HCT116 (cell line): ENCODE measurements around the gene LGALS12. TPM values are rescaled to one million over a fixed set of nuclear protein-coding genes. Genes with fewer than 3 reads are reported as not detected.

Experiments used
- ATAC-seq: fragments of 200-7000 bp; cut with Tn5 transposase; 2 replicates; pipeline ENCODE4 v1.9.1; 2020; ENCODE audit warnings: mild to moderate bottlenecking, moderate library complexity
- BruUV-seq: library from RNA; stranded (reverse); fragments of 400-500 nt; replicated peaks from 2 replicates; lab custom pipeline; 2021; lab: Mats Ljungman, UMichigan
- CTCF ChIA-PET: fragments of 300-600 bp; sonication (Branson Sonifier 250); formaldehyde crosslinking; loops from one replicate; lab custom pipeline; 2021; ENCODE audit warnings: antibody characterized with exemption; lab: Charles Lee
- POLR2A ChIA-PET: fragments of 300-600, 350-600 bp; sonication (Branson Sonifier 250); formaldehyde crosslinking; loops from one replicate; lab custom pipeline; 2021; ENCODE audit warnings: antibody characterized with exemption; lab: Charles Lee
- RAD21 ChIA-PET, 2 experiments: fragments of 300-600 bp; sonication (Branson Sonifier 250); formaldehyde crosslinking; loops; one replicate each; lab custom pipeline; 2023; ENCODE audit warnings: low total read pairs in 2 of 2; ENCODE audit not compliant: uncharacterized antibody in 2 of 2, unreplicated experiment in 2 of 2, low non-redundant PET in 1 of 2; lab: Charles Lee
- DNase-seq: peaks from one replicate; pipeline ENCODE4 v3.0.0-alpha.2; 2010; ENCODE audit warnings: low read depth, low spot score
- H2AFZ ChIP-seq: fragments of 200-600 bp; shearing (Covaris generic), sonication (generic); 2 replicates; pipeline ENCODE4 v1.6.1; 2017; ENCODE audit warnings: low read depth, mixed run types, mixed read lengths, antibody characterized with exemption, low read length; ENCODE audit not compliant: poor library complexity, severe bottlenecking
- H3K27ac ChIP-seq: 2 replicates; pipeline ENCODE4 v1.5.1; 2012; ENCODE audit warnings: low read depth, low read length
- H3K27me3 ChIP-seq: fragments of 200-600 bp; sonication (generic); 2 replicates; pipeline ENCODE4 v1.6.1; 2016; ENCODE audit warnings: mixed run types, low read length, mixed read lengths; ENCODE audit not compliant: insufficient read depth
- H3K36me3 ChIP-seq, 2 experiments: fragments of 200-500 bp in 1 of 2; fragments of 200-600 bp in 1 of 2; sonication (Bioruptor generic) in 1 of 2; sonication (generic) in 1 of 2; 2 replicates each; pipeline versions ENCODE4 v1.5.1 to v1.6.1; 2014 to 2016; ENCODE audit warnings: low read length in 2 of 2, inconsistent platforms in 1 of 2, mixed read lengths in 1 of 2, mixed run types in 1 of 2; ENCODE audit not compliant: insufficient read depth in 2 of 2, control insufficient read depth in 1 of 2
- H3K4me1 ChIP-seq, 2 experiments: fragments of 200-600 bp in 1 of 2; sonication (generic) in 1 of 2; 2 replicates each; pipeline versions ENCODE4 v1.5.1 to v1.6.1; 2012 to 2017; ENCODE audit warnings: low read length in 2 of 2, inconsistent platforms in 1 of 2, mild to moderate bottlenecking in 1 of 2, mixed read lengths in 1 of 2, mixed run types in 1 of 2, moderate library complexity in 1 of 2; ENCODE audit not compliant: insufficient read depth in 2 of 2, control insufficient read depth in 1 of 2
- H3K4me2 ChIP-seq: fragments of 200-600 bp; sonication (generic); 2 replicates; pipeline ENCODE4 v1.6.1; 2017; ENCODE audit warnings: mixed run types, low read length, mixed read lengths
- H3K4me3 ChIP-seq, 2 experiments: fragments of 200-600 bp in 1 of 2; sonication (generic) in 1 of 2; replicated peaks in 1 of 2; 2 replicates each; pipeline ENCODE4 v1.5.1; 2011 to 2016; ENCODE audit warnings: low read length in 2 of 2, control low read depth in 1 of 2, low read depth in 1 of 2, mild to moderate bottlenecking in 1 of 2, mixed read lengths in 1 of 2, mixed run types in 1 of 2
- H3K79me2 ChIP-seq: fragments of 200-600 bp; sonication (generic); 2 replicates; pipeline ENCODE4 v1.6.1; 2017; ENCODE audit warnings: mild to moderate bottlenecking, mixed run types, low read length, moderate library complexity, mixed read lengths; ENCODE audit not compliant: insufficient read depth
- H3K9ac ChIP-seq: fragments of 200-600 bp; sonication (generic); 2 replicates; pipeline ENCODE4 v1.6.1; 2016; ENCODE audit warnings: low read length, mixed read lengths
- H3K9me2 ChIP-seq: fragments of 200-600 bp; sonication (generic), shearing (Covaris generic); 2 replicates; pipeline ENCODE4 v1.6.1; 2017; ENCODE audit warnings: mixed run types, mild to moderate bottlenecking, moderate library complexity; ENCODE audit not compliant: insufficient read depth
- H3K9me3 ChIP-seq, 2 experiments: fragments of 200-500 bp in 1 of 2; fragments of 200-600 bp in 1 of 2; sonication (Bioruptor generic) in 1 of 2; sonication (generic) in 1 of 2; 2 replicates each; pipeline ENCODE4 v1.6.1; 2014 to 2017; ENCODE audit warnings: low read length in 2 of 2, mixed read lengths in 2 of 2, inconsistent platforms in 1 of 2, low read depth in 1 of 2, mild to moderate bottlenecking in 1 of 2, mixed run types in 1 of 2, moderate library complexity in 1 of 2; ENCODE audit not compliant: control insufficient read depth in 1 of 2, insufficient read depth in 1 of 2
- H4K20me1 ChIP-seq: fragments of 200-600 bp; sonication (generic), shearing (Covaris generic); 2 replicates; pipeline ENCODE4 v1.6.1; 2017; ENCODE audit warnings: mixed run types, mild to moderate bottlenecking, moderate library complexity; ENCODE audit not compliant: insufficient read depth
- CBX3 ChIP-seq: IDR thresholded peaks from 2 replicates; pipeline ENCODE4 v1.6.1; 2012; ENCODE audit warnings: low read depth
- CEBPB ChIP-seq: IDR thresholded peaks from 2 replicates; pipeline ENCODE4 v1.6.1; 2012; ENCODE audit warnings: low read depth
- EGR1 ChIP-seq: IDR thresholded peaks from 2 replicates; pipeline ENCODE4 v1.6.1; 2012; ENCODE audit warnings: low read depth
- ELF1 ChIP-seq: IDR thresholded peaks from 2 replicates; pipeline ENCODE4 v1.6.1; 2012; ENCODE audit warnings: low read depth, borderline replicate concordance
- EZH2 ChIP-seq: fragments of 200-600 bp; sonication (generic); IDR thresholded peaks from 2 replicates; pipeline ENCODE4 v1.6.1; 2017; ENCODE audit warnings: antibody characterized with exemption, mixed run types
- EZH2phosphoT487 ChIP-seq: fragments of 200-600 bp; IDR thresholded peaks from 2 replicates; pipeline ENCODE4 v1.6.1; 2018; ENCODE audit warnings: antibody characterized with exemption, borderline replicate concordance
- FOSL1 ChIP-seq: IDR thresholded peaks from 2 replicates; pipeline ENCODE4 v1.6.1; 2012; ENCODE audit warnings: low read depth
- JUND ChIP-seq: IDR thresholded peaks from 2 replicates; pipeline ENCODE4 v1.6.1; 2012
- POLR2A ChIP-seq: IDR thresholded peaks from 2 replicates; pipeline ENCODE4 v1.7.0; 2011; ENCODE audit warnings: borderline replicate concordance; ENCODE audit not compliant: insufficient read depth, insufficient read length; ENCODE audit errors: extremely low read depth
- POLR2AphosphoS5 ChIP-seq: IDR thresholded peaks from 2 replicates; pipeline ENCODE4 v1.6.1; 2011; ENCODE audit warnings: mild to moderate bottlenecking, low read depth, low read length, moderate library complexity
- RAD21 ChIP-seq: IDR thresholded peaks from 2 replicates; pipeline ENCODE4 v1.6.1; 2012; ENCODE audit warnings: low read depth, mild to moderate bottlenecking
- SIN3A ChIP-seq: IDR thresholded peaks from 2 replicates; pipeline ENCODE4 v1.6.1; 2012; ENCODE audit warnings: low read depth
- SP1 ChIP-seq: IDR thresholded peaks from 2 replicates; pipeline ENCODE4 v1.6.1; 2012; ENCODE audit warnings: low read depth
- ZFX ChIP-seq: fragments of 450-650 bp; IDR thresholded peaks from 2 replicates; pipeline ENCODE4 v1.6.1; 2017
- ZNF274 ChIP-seq: fragments of 200-500 bp; sonication (Bioruptor generic); IDR thresholded peaks from 2 replicates; pipeline ENCODE4 v1.6.1; 2014; ENCODE audit warnings: mild to moderate bottlenecking, low read depth, low read length, inconsistent platforms
- intact Hi-C: fragments of 100-400 bp; cut with micrococcal nuclease; formaldehyde crosslinking; loops from 2 replicates; pipeline ENCODE4 v1.10.0; 2022
- total RNA-seq: library from RNA; stranded (reverse); gene quantifications from one replicate; pipeline ENCODE4 v1.2.1, GENCODE V29; 2021; ENCODE audit not compliant: unreplicated experiment
- TF ChIP-seq, protein P1 (sequence below): IDR thresholded peaks from 2 replicates; pipeline ENCODE4 v1.6.1; 2012; ENCODE audit warnings: low read depth
- TF ChIP-seq, protein P2 (sequence below): IDR thresholded peaks from 2 replicates; pipeline ENCODE4 v1.6.1; 2012
- TF ChIP-seq, protein P3 (sequence below): IDR thresholded peaks from 2 replicates; pipeline ENCODE4 v1.6.1; 2012
- TF ChIP-seq, protein P4 (sequence below): IDR thresholded peaks from 2 replicates; pipeline ENCODE4 v1.6.1; 2011; ENCODE audit warnings: mild to moderate bottlenecking, low read length, moderate library complexity; ENCODE audit not compliant: insufficient replicate concordance; ENCODE audit errors: extremely low read depth
- TF ChIP-seq, protein P5 (sequence below), 3 experiments: fragments of 200-600 bp in 1 of 3; sonication (generic) in 1 of 3; IDR thresholded peaks in 2 of 3; conservative IDR thresholded peaks in 1 of 3; 2 replicates each; pipeline ENCODE4 v1.5.1; 2012 to 2017; ENCODE audit warnings: low read depth in 2 of 3, low read length in 2 of 3, antibody characterized with exemption in 1 of 3, borderline replicate concordance in 1 of 3, control low read depth in 1 of 3, mild to moderate bottlenecking in 1 of 3, mixed read lengths in 1 of 3, mixed run types in 1 of 3, moderate library complexity in 1 of 3; ENCODE audit not compliant: insufficient read depth in 1 of 3

The LGALS12 gene
- total RNA-seq, 1 experiment from 2014 or later = not detected

DNA sequence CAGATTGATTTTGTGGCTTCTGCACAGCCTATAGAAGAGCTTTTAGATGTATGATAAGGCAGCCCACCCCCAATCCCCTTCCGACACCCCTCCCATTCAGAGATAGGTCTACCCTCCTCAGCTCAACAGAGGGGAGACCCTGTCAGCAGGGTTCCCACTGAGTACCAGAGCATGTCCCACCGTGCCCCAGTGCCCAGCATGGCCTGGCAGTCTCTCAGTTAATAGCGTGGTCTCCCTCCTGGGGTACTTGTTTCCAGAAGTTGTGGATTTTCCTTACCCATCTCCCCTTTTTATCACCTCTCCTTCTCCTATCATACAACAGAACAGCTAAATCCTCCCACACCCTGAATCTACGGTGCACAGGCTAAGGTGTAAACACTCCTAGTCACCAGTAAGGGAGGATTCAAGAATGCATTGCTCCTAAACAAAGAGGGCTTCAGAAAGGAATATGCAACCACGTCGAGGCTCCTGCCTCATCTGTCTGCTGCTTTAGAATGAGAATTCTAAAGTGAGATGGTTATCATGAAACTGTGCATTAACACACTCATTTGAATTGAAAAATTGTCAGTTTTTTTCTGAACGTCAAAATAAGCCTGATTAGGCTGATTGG lies 50.6 kb downstream of the LGALS12 start:
- Histone ChIP-seq H3K79me2 (no peaks in the 10 kb centered on the region), H3K9me2 (no peaks in the 10 kb centered on the region), H3K27ac (no peak overlapping the region), H3K4me2 (no peak overlapping the region), H3K9me3 (no peaks in the 10 kb centered on the region), H3K4me1 (no peaks in the 10 kb centered on the region), H3K27me3 (no peaks in the 10 kb centered on the region), H2AFZ (no peak overlapping the region), H3K36me3 (no peaks in the 10 kb centered on the region), H4K20me1 (no peaks in the 10 kb centered on the region), H3K9ac (no peak overlapping the region), H3K4me3 (no peak overlapping the region)
- BruUV-seq = no TSS peak
- ATAC-seq (no peak), DNase-seq (no peak)
- ChIA-PET RAD21 (no interaction called here), POLR2A (no interaction called here), CTCF (no interaction called here)
- TF ChIP-seq POLR2AphosphoS5 (no peak), RAD21 (no peak), CEBPB (no peak), EZH2 (no peak), POLR2A (no peak), FOSL1 (no peak), ZFX (no peak), EGR1 (no peak), SIN3A (no peak), SP1 (no peak), EZH2phosphoT487 (no peak), CBX3 (no peak), JUND (no peak), ELF1 (no peak), ZNF274 (no peak)
- TF ChIP-seq, protein P1, sequence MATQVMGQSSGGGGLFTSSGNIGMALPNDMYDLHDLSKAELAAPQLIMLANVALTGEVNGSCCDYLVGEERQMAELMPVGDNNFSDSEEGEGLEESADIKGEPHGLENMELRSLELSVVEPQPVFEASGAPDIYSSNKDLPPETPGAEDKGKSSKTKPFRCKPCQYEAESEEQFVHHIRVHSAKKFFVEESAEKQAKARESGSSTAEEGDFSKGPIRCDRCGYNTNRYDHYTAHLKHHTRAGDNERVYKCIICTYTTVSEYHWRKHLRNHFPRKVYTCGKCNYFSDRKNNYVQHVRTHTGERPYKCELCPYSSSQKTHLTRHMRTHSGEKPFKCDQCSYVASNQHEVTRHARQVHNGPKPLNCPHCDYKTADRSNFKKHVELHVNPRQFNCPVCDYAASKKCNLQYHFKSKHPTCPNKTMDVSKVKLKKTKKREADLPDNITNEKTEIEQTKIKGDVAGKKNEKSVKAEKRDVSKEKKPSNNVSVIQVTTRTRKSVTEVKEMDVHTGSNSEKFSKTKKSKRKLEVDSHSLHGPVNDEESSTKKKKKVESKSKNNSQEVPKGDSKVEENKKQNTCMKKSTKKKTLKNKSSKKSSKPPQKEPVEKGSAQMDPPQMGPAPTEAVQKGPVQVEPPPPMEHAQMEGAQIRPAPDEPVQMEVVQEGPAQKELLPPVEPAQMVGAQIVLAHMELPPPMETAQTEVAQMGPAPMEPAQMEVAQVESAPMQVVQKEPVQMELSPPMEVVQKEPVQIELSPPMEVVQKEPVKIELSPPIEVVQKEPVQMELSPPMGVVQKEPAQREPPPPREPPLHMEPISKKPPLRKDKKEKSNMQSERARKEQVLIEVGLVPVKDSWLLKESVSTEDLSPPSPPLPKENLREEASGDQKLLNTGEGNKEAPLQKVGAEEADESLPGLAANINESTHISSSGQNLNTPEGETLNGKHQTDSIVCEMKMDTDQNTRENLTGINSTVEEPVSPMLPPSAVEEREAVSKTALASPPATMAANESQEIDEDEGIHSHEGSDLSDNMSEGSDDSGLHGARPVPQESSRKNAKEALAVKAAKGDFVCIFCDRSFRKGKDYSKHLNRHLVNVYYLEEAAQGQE = no peak
- TF ChIP-seq, protein P2, sequence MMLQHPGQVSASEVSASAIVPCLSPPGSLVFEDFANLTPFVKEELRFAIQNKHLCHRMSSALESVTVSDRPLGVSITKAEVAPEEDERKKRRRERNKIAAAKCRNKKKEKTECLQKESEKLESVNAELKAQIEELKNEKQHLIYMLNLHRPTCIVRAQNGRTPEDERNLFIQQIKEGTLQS = no peak
- TF ChIP-seq, protein P3, sequence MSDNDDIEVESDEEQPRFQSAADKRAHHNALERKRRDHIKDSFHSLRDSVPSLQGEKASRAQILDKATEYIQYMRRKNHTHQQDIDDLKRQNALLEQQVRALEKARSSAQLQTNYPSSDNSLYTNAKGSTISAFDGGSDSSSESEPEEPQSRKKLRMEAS = no peak
- TF ChIP-seq, protein P4, sequence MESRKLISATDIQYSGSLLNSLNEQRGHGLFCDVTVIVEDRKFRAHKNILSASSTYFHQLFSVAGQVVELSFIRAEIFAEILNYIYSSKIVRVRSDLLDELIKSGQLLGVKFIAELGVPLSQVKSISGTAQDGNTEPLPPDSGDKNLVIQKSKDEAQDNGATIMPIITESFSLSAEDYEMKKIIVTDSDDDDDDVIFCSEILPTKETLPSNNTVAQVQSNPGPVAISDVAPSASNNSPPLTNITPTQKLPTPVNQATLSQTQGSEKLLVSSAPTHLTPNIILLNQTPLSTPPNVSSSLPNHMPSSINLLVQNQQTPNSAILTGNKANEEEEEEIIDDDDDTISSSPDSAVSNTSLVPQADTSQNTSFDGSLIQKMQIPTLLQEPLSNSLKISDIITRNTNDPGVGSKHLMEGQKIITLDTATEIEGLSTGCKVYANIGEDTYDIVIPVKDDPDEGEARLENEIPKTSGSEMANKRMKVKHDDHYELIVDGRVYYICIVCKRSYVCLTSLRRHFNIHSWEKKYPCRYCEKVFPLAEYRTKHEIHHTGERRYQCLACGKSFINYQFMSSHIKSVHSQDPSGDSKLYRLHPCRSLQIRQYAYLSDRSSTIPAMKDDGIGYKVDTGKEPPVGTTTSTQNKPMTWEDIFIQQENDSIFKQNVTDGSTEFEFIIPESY = no peak
- TF ChIP-seq, protein P5, sequence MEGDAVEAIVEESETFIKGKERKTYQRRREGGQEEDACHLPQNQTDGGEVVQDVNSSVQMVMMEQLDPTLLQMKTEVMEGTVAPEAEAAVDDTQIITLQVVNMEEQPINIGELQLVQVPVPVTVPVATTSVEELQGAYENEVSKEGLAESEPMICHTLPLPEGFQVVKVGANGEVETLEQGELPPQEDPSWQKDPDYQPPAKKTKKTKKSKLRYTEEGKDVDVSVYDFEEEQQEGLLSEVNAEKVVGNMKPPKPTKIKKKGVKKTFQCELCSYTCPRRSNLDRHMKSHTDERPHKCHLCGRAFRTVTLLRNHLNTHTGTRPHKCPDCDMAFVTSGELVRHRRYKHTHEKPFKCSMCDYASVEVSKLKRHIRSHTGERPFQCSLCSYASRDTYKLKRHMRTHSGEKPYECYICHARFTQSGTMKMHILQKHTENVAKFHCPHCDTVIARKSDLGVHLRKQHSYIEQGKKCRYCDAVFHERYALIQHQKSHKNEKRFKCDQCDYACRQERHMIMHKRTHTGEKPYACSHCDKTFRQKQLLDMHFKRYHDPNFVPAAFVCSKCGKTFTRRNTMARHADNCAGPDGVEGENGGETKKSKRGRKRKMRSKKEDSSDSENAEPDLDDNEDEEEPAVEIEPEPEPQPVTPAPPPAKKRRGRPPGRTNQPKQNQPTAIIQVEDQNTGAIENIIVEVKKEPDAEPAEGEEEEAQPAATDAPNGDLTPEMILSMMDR (IDR thresholded peaks at IDR 0.05 in 2 of 3, conservative IDR thresholded peaks at IDR 0.05 in 1 of 3; ENCODE audit: borderline replicate concordance in 1 of 3, insufficient read depth in 1 of 3, low read depth in 2 of 3, low read length in 2 of 3) = no peak
- intact Hi-C loops = no loop called here
